ENCODE measurements around the gene S100A8.

GRCh38 chr1:153399401-153400055 is 8.7 kb upstream of the S100A8 start:
- TF ChIP-seq CTCF (conservative IDR thresholded peaks at IDR 0.05; ENCODE audit: low read depth, low read length) = no peak
- TF ChIP-seq EZH2 (IDR thresholded peaks at IDR 0.05; ENCODE audit: borderline replicate concordance, low read depth, low read length, poor library complexity, severe bottlenecking) = no peak
